Loucy (cell line): ENCODE measurements around the gene PPP1R12B.

Experiments
- CTCF ChIP-seq: fragments of 200-600 bp; sonication (generic); conservative IDR thresholded peaks from 2 replicates; pipeline ENCODE4 v1.5.1; 2014; ENCODE audit warnings: mild to moderate bottlenecking, antibody characterized with exemption, low read length
- EZH2phosphoT487 ChIP-seq: fragments of 200-600 bp; IDR thresholded peaks from 2 replicates; pipeline ENCODE4 v1.6.1; 2018; ENCODE audit warnings: antibody characterized with exemption, mild to moderate bottlenecking, moderate library complexity, borderline replicate concordance

GRCh38 chr1:202462342-202463076 lies 114.0 kb downstream of the PPP1R12B start:
- TF ChIP-seq CTCF (no peak), EZH2phosphoT487 (no peak)
